Measurements from ENCODE around the gene DNAI7. TPM values are rescaled to one million over a fixed set of nuclear protein-coding genes. Genes with fewer than 3 reads are reported as not detected.

Gene DNAI7
- total RNA-seq, 1 donor from 2014 or later: 3.3 TPM

- Mint-ChIP-seq H3K27ac (no peak overlapping the region), H3K27me3 (no peaks in the 10 kb centered on the region), H3K9me3 (ENCODE audit: low read depth) (no peaks in the 10 kb centered on the region), H3K36me3 (ENCODE audit: insufficient read depth) (no peaks in the 10 kb centered on the region), H3K4me3 (ENCODE audit: low read depth) (no peak overlapping the region), H3K4me1 (ENCODE audit: low read depth) (peaks cover 3% of the 10 kb centered on the region)
- no peak for DNase-seq (ENCODE audit: low spot score, unreplicated experiment)
- no peak for TF ChIP-seq CTCF (IDR thresholded peaks at IDR 0.05; ENCODE audit: unreplicated experiment)
Observed at GRCh38 chr12:25123126-25123525, 71.8 kb downstream of the DNAI7 start.

GRCh38 chr12:25121916-25122315 is 73.0 kb downstream of the DNAI7 start:
- H3K4me1 Mint-ChIP-seq (ENCODE audit: low read depth): peaks cover 3% of the 10 kb centered on the region
- H3K9me3 Mint-ChIP-seq (ENCODE audit: low read depth): no peaks in the 10 kb centered on the region
- DNase-seq (ENCODE audit: low spot score, unreplicated experiment): no peak
- H3K4me3 Mint-ChIP-seq (ENCODE audit: low read depth): no peak overlapping the region
- no peaks in the 10 kb centered on the region for H3K27me3 Mint-ChIP-seq
- no peaks in the 10 kb centered on the region for H3K36me3 Mint-ChIP-seq (ENCODE audit: insufficient read depth)
- H3K27ac Mint-ChIP-seq: no peak overlapping the region
- no peak for TF ChIP-seq CTCF (IDR thresholded peaks at IDR 0.05; ENCODE audit: unreplicated experiment)

- no peak for TF ChIP-seq CTCF (IDR thresholded peaks at IDR 0.05; ENCODE audit: unreplicated experiment)
- Mint-ChIP-seq H3K4me1 (ENCODE audit: low read depth) (no peaks in the 10 kb centered on the region), H3K4me3 (ENCODE audit: low read depth) (no peak overlapping the region), H3K27me3 (no peaks in the 10 kb centered on the region), H3K36me3 (ENCODE audit: insufficient read depth) (no peaks in the 10 kb centered on the region), H3K27ac (no peak overlapping the region), H3K9me3 (ENCODE audit: low read depth) (no peaks in the 10 kb centered on the region)
- no peak for DNase-seq (ENCODE audit: low spot score, unreplicated experiment)
Observed at GRCh38 chr12:25121110-25121509, 73.8 kb downstream of the DNAI7 start.

- Mint-ChIP-seq H3K27ac (no peak overlapping the region), H3K9me3 (ENCODE audit: low read depth) (no peaks in the 10 kb centered on the region), H3K4me1 (ENCODE audit: low read depth) (peaks cover 3% of the 10 kb centered on the region), H3K36me3 (ENCODE audit: insufficient read depth) (no peaks in the 10 kb centered on the region), H3K4me3 (ENCODE audit: low read depth) (no peak overlapping the region), H3K27me3 (no peaks in the 10 kb centered on the region)
- no peak for DNase-seq (ENCODE audit: low spot score, unreplicated experiment)
- peak; percentile 43 for TF ChIP-seq CTCF (IDR thresholded peaks at IDR 0.05; ENCODE audit: unreplicated experiment)
Observed at GRCh38 chr12:25119020-25119419, 75.9 kb downstream of the DNAI7 start.

- DNase-seq (ENCODE audit: low spot score, unreplicated experiment): no peak
- no peak for TF ChIP-seq CTCF (IDR thresholded peaks at IDR 0.05; ENCODE audit: unreplicated experiment)
- Mint-ChIP-seq H3K27ac (no peak overlapping the region), H3K4me3 (ENCODE audit: low read depth) (no peak overlapping the region), H3K27me3 (no peaks in the 10 kb centered on the region), H3K9me3 (ENCODE audit: low read depth) (no peaks in the 10 kb centered on the region), H3K4me1 (ENCODE audit: low read depth) (peaks cover 3% of the 10 kb centered on the region), H3K36me3 (ENCODE audit: insufficient read depth) (no peaks in the 10 kb centered on the region)
Observed at GRCh38 chr12:25115677-25116076, 79.3 kb downstream of the DNAI7 start.

All from progenitor cell of endocrine pancreas (in vitro differentiated cells).